HepG2 (cell line): ENCODE data around the gene GMEB2. TPM values are rescaled to one million over a fixed set of nuclear protein-coding genes. Genes with fewer than 3 reads are reported as not detected.

ENCODE experiments used
- ADNP ChIP-seq: sonication (generic); formaldehyde crosslinking; IDR thresholded peaks from 2 replicates; pipeline ENCODE4 v1.4.0; 2020; ENCODE audit warnings: missing genetic modification reagents
- MED8 ChIP-seq: sonication (generic); formaldehyde crosslinking; IDR thresholded peaks from 2 replicates; pipeline ENCODE4 v1.8.1; 2023; ENCODE audit warnings: mild to moderate bottlenecking, missing genetic modification reagents; ENCODE audit not compliant: insufficient replicate concordance
- MTA1 ChIP-seq: sonication (generic); formaldehyde crosslinking; IDR thresholded peaks from 2 replicates; pipeline ENCODE4 v1.4.0; 2020; ENCODE audit warnings: missing genetic modification reagents, mild to moderate bottlenecking, borderline replicate concordance
- NKX3-1 ChIP-seq: sonication (generic); formaldehyde crosslinking; IDR thresholded peaks from 2 replicates; pipeline ENCODE4 v1.5.0; 2020; ENCODE audit warnings: missing genetic modification reagents
- SRSF9 ChIP-seq: fragments of 200-400 bp; formaldehyde crosslinking; IDR thresholded peaks from 2 replicates; pipeline ENCODE4 v1.6.1; 2018; ENCODE audit warnings: borderline replicate concordance, mild to moderate bottlenecking, low read depth, low read length; ENCODE audit not compliant: insufficient read depth, poor library complexity, severe bottlenecking
- ZFP62 ChIP-seq: sonication (generic); formaldehyde crosslinking; IDR thresholded peaks from 2 replicates; pipeline ENCODE4 v1.4.0; 2020; ENCODE audit warnings: missing genetic modification reagents
- ZFP90 ChIP-seq: sonication (generic); formaldehyde crosslinking; IDR thresholded peaks from 2 replicates; pipeline ENCODE4 v1.8.0; 2022; ENCODE audit warnings: missing genetic modification reagents, mild to moderate bottlenecking, inconsistent platforms, borderline replicate concordance
- ZNF124 ChIP-seq: sonication (generic); formaldehyde crosslinking; IDR thresholded peaks from 2 replicates; pipeline ENCODE4 v1.4.0; 2020; ENCODE audit warnings: missing genetic modification reagents
- ZNF234 ChIP-seq: sonication (generic); formaldehyde crosslinking; conservative IDR thresholded peaks from 2 replicates; pipeline ENCODE4 v1.5.1; 2020; ENCODE audit warnings: mild to moderate bottlenecking, missing genetic modification reagents
- ZNF354B ChIP-seq: sonication (generic); formaldehyde crosslinking; IDR thresholded peaks from 2 replicates; pipeline ENCODE4 v1.8.0; 2022; ENCODE audit warnings: mild to moderate bottlenecking, missing genetic modification reagents
- ZNF496 ChIP-seq: sonication (generic); formaldehyde crosslinking; IDR thresholded peaks from 2 replicates; pipeline ENCODE4 v1.8.1; 2023; ENCODE audit warnings: mild to moderate bottlenecking, moderate library complexity, missing genetic modification reagents; ENCODE audit not compliant: insufficient replicate concordance
- ZNF550 ChIP-seq: sonication (generic); formaldehyde crosslinking; IDR thresholded peaks from 2 replicates; pipeline ENCODE4 v1.4.0; 2020; ENCODE audit warnings: mild to moderate bottlenecking, missing genetic modification reagents, borderline replicate concordance
- ZNF558 ChIP-seq: sonication (generic); formaldehyde crosslinking; IDR thresholded peaks from 2 replicates; pipeline ENCODE4 v1.9.0; 2022; ENCODE audit warnings: mild to moderate bottlenecking, missing genetic modification reagents, borderline replicate concordance
- ZNF572 ChIP-seq: sonication (generic); formaldehyde crosslinking; IDR thresholded peaks from 2 replicates; pipeline ENCODE4 v1.5.1; 2020; ENCODE audit warnings: mild to moderate bottlenecking, missing genetic modification reagents
- ZSCAN9 ChIP-seq: IDR thresholded peaks from 2 replicates; pipeline ENCODE4 v1.6.1; 2016; ENCODE audit warnings: borderline replicate concordance
- polyA plus RNA-seq, 8 experiments: library from polyadenylated mRNA; depleted of rRNA in 3 of 8; stranded (reverse) in 7 of 8; unstranded in 1 of 8; fragments of >200 nt; fragmentation: Illumina TruSeq in 4 of 8; extraction: Trizol in 4 of 8; gene quantifications; 2 replicates each; pipeline versions ENCODE4 v1.2.1 to v1.2.3, GENCODE V29; 2011 to 2016; ENCODE audit warnings: low read depth in 4 of 8, missing spikeins in 1 of 8, mixed read lengths in 1 of 8; ENCODE audit not compliant: insufficient read depth in 1 of 8
- total RNA-seq, 5 experiments: library from RNA; depleted of rRNA; stranded (reverse); fragments of >200 nt; fragmentation: Illumina TruSeq; extraction: Trizol; gene quantifications; 2 replicates each; pipeline ENCODE4 v1.2.3, GENCODE V29; 2016; ENCODE audit warnings: low read depth in 1 of 5
- TF ChIP-seq, protein P1 (sequence below): sonication (generic); formaldehyde crosslinking; conservative IDR thresholded peaks from 2 replicates; pipeline ENCODE4 v1.8.0; 2022; ENCODE audit warnings: low read depth, missing genetic modification reagents
- TF ChIP-seq, protein P2 (sequence below): sonication (generic); formaldehyde crosslinking; IDR thresholded peaks from 2 replicates; pipeline ENCODE4 v1.5.0; 2020; ENCODE audit warnings: mild to moderate bottlenecking, missing genetic modification reagents
- TF ChIP-seq, protein P3 (sequence below): sonication (generic); formaldehyde crosslinking; IDR thresholded peaks from 2 replicates; pipeline ENCODE4 v1.4.0; 2020; ENCODE audit warnings: mild to moderate bottlenecking, missing genetic modification reagents

GMEB2 gene
- total and polyA plus RNA-seq, 2 of the 13 experiments (the other 11 are each of a cell fraction or from before 2014, with no cell fraction given) = 10.6 to 12.4 TPM

DNA sequence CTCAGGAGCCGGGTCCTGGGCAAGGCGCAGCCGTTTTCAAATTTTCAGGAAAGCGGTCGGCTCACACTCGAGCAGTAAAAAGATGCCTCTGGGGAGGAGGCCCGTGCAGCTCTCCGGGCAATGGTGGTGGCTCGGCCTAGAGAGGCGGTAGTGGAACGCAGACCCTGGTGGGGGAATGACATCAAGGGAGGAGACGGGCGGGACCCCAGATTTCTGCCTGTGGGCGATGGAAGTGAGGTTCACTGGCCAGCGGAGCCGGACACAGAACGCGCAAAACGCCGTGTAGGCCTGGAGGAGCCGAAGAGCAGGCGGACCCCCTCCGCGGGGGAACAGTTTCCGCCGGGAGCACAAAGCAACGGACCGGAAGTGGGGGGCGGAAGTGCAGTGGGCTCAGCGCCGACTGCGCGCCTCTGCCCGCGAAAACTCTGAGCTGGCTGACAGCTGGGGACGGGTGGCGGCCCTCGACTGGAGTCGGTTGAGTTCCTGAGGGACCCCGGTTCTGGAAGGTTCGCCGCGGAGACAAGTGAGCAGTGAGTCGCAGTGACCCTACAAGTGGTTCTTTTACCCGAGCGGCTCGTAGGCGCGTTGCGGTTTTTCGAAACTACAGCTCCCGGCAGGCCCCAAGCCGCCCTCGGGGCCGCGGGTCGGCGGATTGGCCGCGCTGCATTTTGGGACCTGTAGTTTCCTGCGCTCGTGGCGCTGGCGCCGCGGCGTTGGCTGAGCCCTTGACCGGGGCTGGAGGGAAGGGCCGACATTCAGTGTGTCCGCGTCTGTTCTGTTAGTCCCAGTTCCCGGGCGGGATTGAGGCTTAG, 31.2 kb upstream of the GMEB2 start, which contains the start of gene RTEL1 (continued):
- TF ChIP-seq ZFP90 (peak; percentile 98), ZNF234 (CRISPR knock-in tag) (peak; percentile 88), MTA1 (CRISPR knock-in tag) (no peak; the same call in 1 of the 2 replicates), ZNF124 (CRISPR knock-in tag) (peak; percentile 80), ZNF354B (CRISPR knock-in tag) (peak; percentile 83), ZNF572 (CRISPR knock-in tag) (peak; percentile 61; the same call in 1 of the 2 replicates), ZFP62 (CRISPR knock-in tag) (peak; percentile 83), SRSF9 (no peak), ZSCAN9 (peak; percentile 93), ZNF558 (CRISPR knock-in tag) (peak; percentile 52; the same call in 1 of the 2 replicates), NKX3-1 (CRISPR knock-in tag) (peak; percentile 97), ZNF496 (no peak), MED8 (peak; percentile 86), ZNF550 (no peak), ADNP (CRISPR knock-in tag) (0 out of 2 replicates have a peak, but pooled peaks have one; percentile 36)
- TF ChIP-seq, protein P1, sequence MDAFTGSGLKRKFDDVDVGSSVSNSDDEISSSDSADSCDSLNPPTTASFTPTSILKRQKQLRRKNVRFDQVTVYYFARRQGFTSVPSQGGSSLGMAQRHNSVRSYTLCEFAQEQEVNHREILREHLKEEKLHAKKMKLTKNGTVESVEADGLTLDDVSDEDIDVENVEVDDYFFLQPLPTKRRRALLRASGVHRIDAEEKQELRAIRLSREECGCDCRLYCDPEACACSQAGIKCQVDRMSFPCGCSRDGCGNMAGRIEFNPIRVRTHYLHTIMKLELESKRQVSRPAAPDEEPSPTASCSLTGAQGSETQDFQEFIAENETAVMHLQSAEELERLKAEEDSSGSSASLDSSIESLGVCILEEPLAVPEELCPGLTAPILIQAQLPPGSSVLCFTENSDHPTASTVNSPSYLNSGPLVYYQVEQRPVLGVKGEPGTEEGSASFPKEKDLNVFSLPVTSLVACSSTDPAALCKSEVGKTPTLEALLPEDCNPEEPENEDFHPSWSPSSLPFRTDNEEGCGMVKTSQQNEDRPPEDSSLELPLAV (CRISPR knock-in tag) = no peak
- TF ChIP-seq, protein P2, sequence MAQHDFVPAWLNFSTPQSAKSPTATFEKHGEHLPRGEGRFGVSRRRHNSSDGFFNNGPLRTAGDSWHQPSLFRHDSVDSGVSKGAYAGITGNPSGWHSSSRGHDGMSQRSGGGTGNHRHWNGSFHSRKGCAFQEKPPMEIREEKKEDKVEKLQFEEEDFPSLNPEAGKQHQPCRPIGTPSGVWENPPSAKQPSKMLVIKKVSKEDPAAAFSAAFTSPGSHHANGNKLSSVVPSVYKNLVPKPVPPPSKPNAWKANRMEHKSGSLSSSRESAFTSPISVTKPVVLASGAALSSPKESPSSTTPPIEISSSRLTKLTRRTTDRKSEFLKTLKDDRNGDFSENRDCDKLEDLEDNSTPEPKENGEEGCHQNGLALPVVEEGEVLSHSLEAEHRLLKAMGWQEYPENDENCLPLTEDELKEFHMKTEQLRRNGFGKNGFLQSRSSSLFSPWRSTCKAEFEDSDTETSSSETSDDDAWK = no peak
- TF ChIP-seq, protein P3, sequence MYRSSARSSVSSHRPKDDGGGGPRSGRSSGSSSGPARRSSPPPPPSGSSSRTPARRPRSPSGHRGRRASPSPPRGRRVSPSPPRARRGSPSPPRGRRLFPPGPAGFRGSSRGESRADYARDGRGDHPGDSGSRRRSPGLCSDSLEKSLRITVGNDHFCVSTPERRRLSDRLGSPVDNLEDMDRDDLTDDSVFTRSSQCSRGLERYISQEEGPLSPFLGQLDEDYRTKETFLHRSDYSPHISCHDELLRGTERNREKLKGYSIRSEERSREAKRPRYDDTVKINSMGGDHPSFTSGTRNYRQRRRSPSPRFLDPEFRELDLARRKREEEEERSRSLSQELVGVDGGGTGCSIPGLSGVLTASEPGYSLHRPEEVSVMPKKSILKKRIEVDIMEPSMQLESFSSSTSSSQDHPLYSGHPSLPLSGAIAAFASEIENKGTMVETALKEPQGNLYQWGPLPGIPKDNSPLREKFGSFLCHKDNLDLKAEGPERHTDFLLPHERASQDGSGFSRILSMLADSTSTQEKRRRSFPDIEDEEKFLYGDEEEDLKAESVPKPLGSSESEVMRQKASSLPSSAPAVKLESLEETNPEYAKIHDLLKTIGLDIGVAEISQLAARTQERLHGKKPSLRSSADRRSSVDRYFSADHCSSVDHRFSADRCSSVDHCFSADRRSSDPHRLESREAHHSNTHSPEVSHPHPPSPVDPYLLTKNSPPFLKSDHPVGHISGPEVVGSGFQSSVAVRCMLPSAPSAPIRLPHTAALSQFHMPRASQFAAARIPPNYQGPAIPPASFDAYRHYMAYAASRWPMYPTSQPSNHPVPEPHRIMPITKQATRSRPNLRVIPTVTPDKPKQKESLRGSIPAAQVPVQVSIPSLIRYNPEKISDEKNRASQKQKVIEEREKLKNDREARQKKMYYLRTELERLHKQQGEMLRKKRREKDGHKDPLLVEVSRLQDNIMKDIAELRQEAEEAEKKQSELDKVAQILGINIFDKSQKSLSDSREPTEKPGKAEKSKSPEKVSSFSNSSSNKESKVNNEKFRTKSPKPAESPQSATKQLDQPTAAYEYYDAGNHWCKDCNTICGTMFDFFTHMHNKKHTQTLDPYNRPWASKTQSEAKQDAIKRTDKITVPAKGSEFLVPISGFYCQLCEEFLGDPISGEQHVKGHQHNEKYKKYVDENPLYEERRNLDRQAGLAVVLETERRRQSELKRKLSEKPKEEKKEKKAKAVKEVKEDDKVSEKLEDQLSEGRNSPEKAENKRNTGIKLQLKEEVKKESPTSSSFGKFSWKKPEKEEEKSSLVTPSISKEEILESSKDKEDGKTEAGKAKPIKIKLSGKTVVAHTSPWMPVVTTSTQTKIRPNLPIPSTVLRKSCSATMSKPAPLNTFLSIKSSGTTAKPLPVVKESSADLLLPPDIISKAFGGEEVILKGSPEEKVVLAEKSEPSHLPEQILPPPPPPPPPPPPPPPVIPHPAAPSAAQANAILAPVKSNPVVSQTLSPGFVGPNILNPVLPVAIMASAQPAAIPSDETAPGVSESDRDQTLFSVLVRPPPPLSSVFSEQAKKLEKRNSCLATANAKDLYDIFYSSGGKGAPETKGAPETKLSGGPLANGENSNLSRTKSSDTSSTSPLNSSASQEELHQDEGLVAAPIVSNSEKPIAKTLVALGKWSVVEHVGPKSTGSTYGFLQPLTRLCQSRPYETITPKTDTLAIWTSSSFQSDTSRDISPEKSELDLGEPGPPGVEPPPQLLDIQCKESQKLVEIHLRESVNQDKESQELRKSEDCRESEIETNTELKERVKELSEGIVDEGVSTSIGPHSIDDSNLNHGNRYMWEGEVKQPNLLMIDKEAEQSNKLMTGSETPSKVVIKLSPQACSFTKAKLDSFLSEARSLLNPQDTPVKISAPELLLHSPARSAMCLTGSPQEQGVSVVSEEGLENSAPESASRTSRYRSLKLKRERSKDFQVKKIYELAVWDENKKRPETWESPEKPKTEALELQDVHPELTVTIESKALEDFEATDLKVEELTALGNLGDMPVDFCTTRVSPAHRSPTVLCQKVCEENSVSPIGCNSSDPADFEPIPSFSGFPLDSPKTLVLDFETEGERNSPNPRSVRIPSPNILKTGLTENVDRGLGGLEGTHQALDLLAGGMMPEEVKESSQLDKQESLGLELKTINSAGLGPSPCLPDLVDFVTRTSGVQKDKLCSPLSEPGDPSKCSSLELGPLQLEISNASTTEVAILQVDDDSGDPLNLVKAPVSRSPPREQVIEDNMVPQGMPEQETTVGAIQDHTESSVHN (CRISPR knock-in tag) = peak; percentile 58; the same call in 1 of the 2 replicates
